Adrenal gland (tissue), 12 donors: ENCODE measurements around the gene ALKBH8. TPM values are rescaled to one million over a fixed set of nuclear protein-coding genes. Genes with fewer than 3 reads are reported as not detected.
"Not testable (repeated sequence)": the region's sequence is repeated elsewhere in the genome, so short reads cannot be mapped to it uniquely, and the experiment has no call there.

ENCODE experiments used
- DNase-seq, 7 donors: peaks; one replicate each; pipeline ENCODE4 v3.0.0-alpha.2; 2019 to 2020
- H3K27ac ChIP-seq, 5 donors: fragments of 200-600 bp; sonication (generic) in 4 of 5; 1 replicate in 3 of 5; 2 replicates in 2 of 5; pipeline versions ENCODE4 v1.5.1 to v1.8.0; 2016 to 2020; ENCODE audit warnings: mild to moderate bottlenecking in 1 of 5
- H3K27me3 ChIP-seq: fragments of 200-600 bp; 2 replicates; pipeline ENCODE4 v1.8.0; 2021
- H3K36me3 ChIP-seq, 2 donors: fragments of 200-600 bp; replicated peaks in 1 of 2; 1 replicate in 1 of 2; 2 replicates in 1 of 2; pipeline versions ENCODE4 v1.5.1 to v1.8.0; 2018 to 2022
- H3K4me1 ChIP-seq, 2 donors: fragments of 200-600 bp; replicated peaks in 1 of 2; 1 replicate in 1 of 2; 2 replicates in 1 of 2; pipeline versions ENCODE4 v1.5.1 to v1.8.0; 2018 to 2021
- H3K4me3 ChIP-seq, 4 donors: fragments of 200-600 bp; sonication (generic) in 3 of 4; one replicate each; pipeline ENCODE4 v1.5.1; 2016 to 2018
- H3K9me3 ChIP-seq, 3 donors: fragments of 200-600 bp; sonication (generic) in 1 of 3; replicated peaks in 1 of 3; 1 replicate in 2 of 3; 2 replicates in 1 of 3; pipeline versions ENCODE4 v1.5.1 to v1.8.0; 2016 to 2021
- POLR2A ChIP-seq, 2 donors: fragments of 450-650 bp; IDR thresholded peaks; one replicate each; pipeline ENCODE4 v1.6.1; 2017; ENCODE audit warnings: antibody characterized with exemption in 2 of 2, mild to moderate bottlenecking in 2 of 2, moderate library complexity in 1 of 2
- WGBS, 4 donors: extraction: QIAGEN DNeasy Blood & Tissue Kit in 2 of 4; methylation state at CpG; one replicate each; pipeline versions ENCODE4 v1.1.5 to v1.1.7; 2013 to 2017; 5-methylcytosine and 5-hydroxymethylcytosine counted together
- intact Hi-C, 2 donors: fragments of 100-400 bp; cut with DNase I; formaldehyde crosslinking; loops; one replicate each; pipeline versions ENCODE4 v1.14.1 to v1.15.0; 2022 to 2023
- polyA plus RNA-seq, 3 donors: library from polyadenylated mRNA; stranded (reverse); fragments of 200-250 nt in 2 of 3; fragments of 350-450 nt in 1 of 3; fragmentation: Illumina TruSeq in 1 of 3; extraction: RNeasy Lipid Tissue Mini Kit (QIAGEN cat#74804) in 1 of 3; gene quantifications; one replicate each; pipeline ENCODE4 v1.2.3, GENCODE V29; 2013 to 2014
- total RNA-seq, 9 donors: library from RNA; depleted of rRNA in 4 of 9; stranded (reverse); fragments of >200 nt in 4 of 9; fragments of 120-200 nt in 1 of 9; fragmentation: NEBNext Ultra II Directional in 1 of 9; extraction: Animal tissue kit (Norgen Biotek cat#: 25700) in 1 of 9; gene quantifications; one replicate each; pipeline versions ENCODE4 v1.1.0 to v1.2.4, GENCODE V29; 2013 to 2023
- TF ChIP-seq, protein P1 (sequence below), 6 experiments: fragments of 450-650 bp in 4 of 6; fragments of 200-600 bp in 2 of 6; sonication (generic) in 1 of 6; IDR thresholded peaks; 1 replicate in 5 of 6; 2 replicates in 1 of 6; pipeline versions ENCODE4 v1.5.1 to v1.8.0; 2016 to 2021; ENCODE audit warnings: antibody characterized with exemption in 6 of 6, mild to moderate bottlenecking in 2 of 6, moderate library complexity in 1 of 6
- donor health status: healthy with polysubstance abuse.
- donor health status: Bipolar disorder and iron deficiency.
- donor health status: DM: yes; HTN: yes; CAD: no.
- donor health status: DM: no; HTN: no; CAD: no.
- donor health status: DM: no; HTN: no; CAD: no.
- donor health status: DM: yes; HTN: yes; CAD: no.

The ALKBH8 gene
- total and polyA plus RNA-seq, 12 donors: 2.5 to 9.5 (median 5.5) TPM

DNA sequence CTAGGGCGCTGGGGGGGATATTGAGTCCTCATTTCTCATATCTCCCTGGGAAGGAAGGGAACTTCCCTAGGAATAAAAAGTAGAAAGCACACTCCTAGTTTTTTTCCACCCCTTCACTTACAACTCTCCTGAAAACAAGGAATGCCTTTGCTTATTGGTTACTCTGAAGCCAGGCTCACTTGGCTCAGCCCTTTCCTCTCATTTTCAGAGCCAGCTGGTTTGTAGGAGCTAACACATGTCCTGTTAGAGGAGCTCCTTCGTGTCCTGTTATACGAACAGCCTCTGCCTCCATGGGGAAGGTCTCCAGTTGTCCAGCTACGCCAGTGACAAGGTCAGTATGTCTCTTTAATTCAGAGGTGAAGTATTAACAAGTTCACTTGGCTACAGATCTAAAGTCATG is 17.6 kb downstream of the ALKBH8 start:
- intact Hi-C loops: no loop called here
- Histone ChIP-seq H3K27me3 (no peaks in the 10 kb centered on the region), H3K4me3 (no peak overlapping the region), H3K27ac (no peak overlapping the region), H3K36me3 (peaks cover 0 to 11% of the 10 kb centered on the region in 2 donors), H3K9me3 (no peaks in the 10 kb centered on the region), H3K4me1 (peaks cover 12 to 15% of the 10 kb centered on the region in 2 donors)
- WGBS, 4 donors: 74 to 87% (median 80%) methylated on average over 4 of the region's 4 CpGs
- TF ChIP-seq POLR2A (IDR thresholded peaks at IDR 0.05): no peak
- TF ChIP-seq, protein P1, sequence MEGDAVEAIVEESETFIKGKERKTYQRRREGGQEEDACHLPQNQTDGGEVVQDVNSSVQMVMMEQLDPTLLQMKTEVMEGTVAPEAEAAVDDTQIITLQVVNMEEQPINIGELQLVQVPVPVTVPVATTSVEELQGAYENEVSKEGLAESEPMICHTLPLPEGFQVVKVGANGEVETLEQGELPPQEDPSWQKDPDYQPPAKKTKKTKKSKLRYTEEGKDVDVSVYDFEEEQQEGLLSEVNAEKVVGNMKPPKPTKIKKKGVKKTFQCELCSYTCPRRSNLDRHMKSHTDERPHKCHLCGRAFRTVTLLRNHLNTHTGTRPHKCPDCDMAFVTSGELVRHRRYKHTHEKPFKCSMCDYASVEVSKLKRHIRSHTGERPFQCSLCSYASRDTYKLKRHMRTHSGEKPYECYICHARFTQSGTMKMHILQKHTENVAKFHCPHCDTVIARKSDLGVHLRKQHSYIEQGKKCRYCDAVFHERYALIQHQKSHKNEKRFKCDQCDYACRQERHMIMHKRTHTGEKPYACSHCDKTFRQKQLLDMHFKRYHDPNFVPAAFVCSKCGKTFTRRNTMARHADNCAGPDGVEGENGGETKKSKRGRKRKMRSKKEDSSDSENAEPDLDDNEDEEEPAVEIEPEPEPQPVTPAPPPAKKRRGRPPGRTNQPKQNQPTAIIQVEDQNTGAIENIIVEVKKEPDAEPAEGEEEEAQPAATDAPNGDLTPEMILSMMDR (IDR thresholded peaks at IDR 0.05): no peak
- DNase-seq: no peak

DNA sequence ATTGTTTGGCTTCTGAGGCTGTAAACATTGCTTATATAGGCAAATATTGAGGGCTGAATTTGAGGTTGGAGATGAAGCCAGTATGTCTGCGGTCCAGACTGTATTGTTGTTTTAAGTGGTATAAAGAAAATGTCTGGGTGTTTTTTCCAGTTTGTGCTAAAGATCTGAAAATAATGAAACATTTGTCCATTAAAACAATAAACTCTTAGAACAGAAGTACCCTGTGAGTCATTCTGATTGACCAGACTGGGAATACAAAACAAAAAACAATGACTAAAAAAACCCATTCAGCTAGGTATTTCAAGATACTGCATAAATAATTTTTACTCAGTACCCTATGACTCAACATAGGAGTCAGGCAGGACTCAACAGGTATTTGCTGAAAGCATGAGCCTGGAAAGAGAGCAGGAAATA is 20.4 kb downstream of the ALKBH8 start:
- WGBS, 4 donors: 31 to 43% (median 35%) methylated on average over 1 of the region's 1 CpG

DNA sequence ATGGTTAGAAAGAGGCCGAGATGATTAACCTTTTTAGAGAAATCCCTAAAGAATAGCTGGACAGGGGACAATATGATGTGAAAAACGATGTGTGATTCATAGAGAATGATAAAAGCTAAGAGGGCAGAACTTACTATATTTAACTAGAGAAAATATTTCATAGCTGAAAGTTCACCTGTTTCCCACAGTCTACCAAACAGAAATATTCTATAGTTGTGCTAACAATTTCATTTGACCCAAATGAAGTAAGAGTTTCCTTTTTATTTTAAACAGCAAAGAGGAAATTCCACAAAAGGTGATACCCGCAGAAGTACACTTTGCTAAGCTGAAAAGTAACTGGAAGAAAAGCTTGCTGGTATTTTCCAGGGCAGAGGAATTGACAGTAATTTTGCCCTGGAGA is 26.7 kb downstream of the ALKBH8 start:
- WGBS, 4 donors: 52 to 60% (median 57%) methylated on average over 3 of the region's 3 CpGs

More for the DNA sequence above, 20.4 kb downstream of the ALKBH8 start:
- Histone ChIP-seq H3K27me3 (no peaks in the 10 kb centered on the region), H3K9me3 (no peaks in the 10 kb centered on the region), H3K27ac (peak overlapping the region; percentile 26 to 79 (median 66)), H3K4me1 (peaks cover 12 to 15% of the 10 kb centered on the region in 2 donors), H3K4me3 (peak overlapping the region in 1 of 4 donors; percentile 0), H3K36me3 (no peaks in the 10 kb centered on the region)
- DNase-seq: no peak
- no peak for TF ChIP-seq POLR2A (IDR thresholded peaks at IDR 0.05)
- TF ChIP-seq, protein P1 (IDR thresholded peaks at IDR 0.05): no peak
- intact Hi-C loops: no loop called here

DNA sequence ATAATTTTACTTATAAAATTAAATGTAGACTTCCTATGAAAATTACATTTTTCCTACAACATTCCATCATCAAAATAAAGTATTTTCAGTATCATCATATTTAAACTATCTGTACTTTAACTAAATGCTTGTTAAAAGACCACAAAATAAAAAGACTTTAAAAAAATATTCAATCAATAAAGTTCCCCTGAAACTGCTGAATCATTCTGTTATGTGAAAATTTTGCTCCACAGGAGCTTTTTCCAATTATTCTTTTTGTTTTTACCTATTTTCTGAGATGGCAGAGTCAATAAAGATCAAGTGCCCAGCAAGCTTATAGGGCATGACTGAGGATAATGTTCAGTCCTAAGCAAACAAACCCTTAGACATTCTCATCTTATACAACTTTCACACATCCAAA is 27.3 kb downstream of the ALKBH8 start:
- no peak for DNase-seq
- no peaks in the 10 kb centered on the region for H3K27me3 ChIP-seq
- H3K27ac ChIP-seq: no peak overlapping the region
- no peak overlapping the region for H3K4me3 ChIP-seq
- H3K9me3 ChIP-seq: no peaks in the 10 kb centered on the region
- TF ChIP-seq, protein P1 (IDR thresholded peaks at IDR 0.05): no peak
- TF ChIP-seq POLR2A (IDR thresholded peaks at IDR 0.05): no peak
- intact Hi-C loops: no loop called here
- peaks cover 0 to 5% of the 10 kb centered on the region in 2 donors for H3K4me1 ChIP-seq
- no peaks in the 10 kb centered on the region for H3K36me3 ChIP-seq

More for the DNA sequence above, 26.7 kb downstream of the ALKBH8 start:
- H3K4me1 ChIP-seq: peaks cover 0 to 5% of the 10 kb centered on the region in 2 donors
- H3K36me3 ChIP-seq: no peaks in the 10 kb centered on the region
- no peak overlapping the region for H3K4me3 ChIP-seq
- H3K27ac ChIP-seq: no peak overlapping the region
- intact Hi-C loops: no loop called here
- H3K9me3 ChIP-seq: no peaks in the 10 kb centered on the region
- no peaks in the 10 kb centered on the region for H3K27me3 ChIP-seq
- no peak for TF ChIP-seq POLR2A (IDR thresholded peaks at IDR 0.05)
- TF ChIP-seq, protein P1 (IDR thresholded peaks at IDR 0.05): no peak
- DNase-seq: no peak

DNA sequence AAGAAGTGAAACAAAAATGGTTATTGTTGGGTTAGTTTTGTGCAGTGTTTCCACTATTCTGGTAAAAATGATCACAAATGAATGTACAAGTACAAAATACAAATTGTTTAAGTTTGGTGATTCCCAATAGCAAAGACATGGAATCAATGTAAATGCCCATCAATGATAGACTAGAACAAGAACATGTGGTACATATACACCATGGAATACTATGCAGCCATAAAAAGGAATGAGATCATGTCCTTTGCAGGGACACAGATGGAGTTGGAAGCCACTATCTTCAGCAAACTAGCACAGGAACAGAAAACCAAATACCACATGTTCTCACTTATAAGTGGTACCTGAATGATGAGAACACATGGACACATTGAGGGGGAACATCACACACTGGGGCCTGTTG is 28.4 kb downstream of the ALKBH8 start:
- H3K4me3 ChIP-seq, intact Hi-C loops, H3K27me3 ChIP-seq, H3K4me1 ChIP-seq, H3K27ac ChIP-seq, H3K36me3 ChIP-seq, H3K9me3 ChIP-seq, DNase-seq: not testable (repeated sequence)
